ENCODE data around the gene ZSWIM1.
"Not testable (repeated sequence)": the region's sequence is repeated elsewhere in the genome, so short reads cannot be mapped to it uniquely, and the experiment has no call there.

The ZSWIM1 gene

GRCh38 chr20:45890077-45890984 is 9.3 kb downstream of the ZSWIM1 start:
- DNase-seq, result peak; percentile 84

- DNase-seq, result peak; percentile 95
Measured at GRCh38 chr20:45890985-45891983, 10.3 kb downstream of the ZSWIM1 start, which contains the start of the genes CTSA and NEURL2. Gene CTSA (plus strand): TSS chr20:45891335. CDS start chr20:45891569, 234 bp downstream. Gene NEURL2 (minus strand): TSS chr20:45891208. CDS start chr20:45890991, 217 bp downstream.

- peak; percentile 27 for DNase-seq
Measured at GRCh38 chr20:45892049-45892825, 11.2 kb downstream of the ZSWIM1 start.

GRCh38 chr20:45892828-45893500 is 11.9 kb downstream of the ZSWIM1 start:
- no peak for DNase-seq

- no peak for DNase-seq
Measured at GRCh38 chr20:45893831-45894230, 12.8 kb downstream of the ZSWIM1 start.

GRCh38 chr20:45894797-45895196 is 13.8 kb downstream of the ZSWIM1 start:
- DNase-seq, result no peak

GRCh38 chr20:45896641-45897161 is 15.7 kb downstream of the ZSWIM1 start:
- DNase-seq, result no peak

GRCh38 chr20:45897289-45897688 is 16.3 kb downstream of the ZSWIM1 start:
- DNase-seq, result no peak

GRCh38 chr20:45897692-45898091 is 16.7 kb downstream of the ZSWIM1 start:
- DNase-seq, result no peak

GRCh38 chr20:45898285-45898684 is 17.3 kb downstream of the ZSWIM1 start:
- DNase-seq, result no peak

- no peak for DNase-seq
Measured at GRCh38 chr20:45899046-45899835, 18.2 kb downstream of the ZSWIM1 start.

- DNase-seq, result not testable (repeated sequence)
Measured at GRCh38 chr20:45901332-45901731, 20.3 kb downstream of the ZSWIM1 start.

- DNase-seq, result no peak
Measured at GRCh38 chr20:45902199-45902701, 21.2 kb downstream of the ZSWIM1 start.

- DNase-seq, result no peak
Measured at GRCh38 chr20:45904583-45905504, 23.8 kb downstream of the ZSWIM1 start.

- peak; percentile 44 for DNase-seq
Measured at GRCh38 chr20:45905505-45906079, 24.6 kb downstream of the ZSWIM1 start.

GRCh38 chr20:45907219-45907948 is 26.4 kb downstream of the ZSWIM1 start:
- DNase-seq, result no peak

GRCh38 chr20:45908084-45908483 is 27.1 kb downstream of the ZSWIM1 start:
- DNase-seq, result no peak

GRCh38 chr20:45909336-45909808 is 28.3 kb downstream of the ZSWIM1 start:
- no peak for DNase-seq
